ENCODE data around the gene PLB1. TPM values are rescaled to one million over a fixed set of nuclear protein-coding genes. Genes with fewer than 3 reads are reported as not detected.
A peak's percentile ranks its signal among the peaks of the same experiment; 100 is the strongest.

PLB1 gene
- polyA plus RNA-seq, 2 of the 4 experiments (the other 2 are of a cell fraction) = 0.26 to 1.4 TPM

DNA sequence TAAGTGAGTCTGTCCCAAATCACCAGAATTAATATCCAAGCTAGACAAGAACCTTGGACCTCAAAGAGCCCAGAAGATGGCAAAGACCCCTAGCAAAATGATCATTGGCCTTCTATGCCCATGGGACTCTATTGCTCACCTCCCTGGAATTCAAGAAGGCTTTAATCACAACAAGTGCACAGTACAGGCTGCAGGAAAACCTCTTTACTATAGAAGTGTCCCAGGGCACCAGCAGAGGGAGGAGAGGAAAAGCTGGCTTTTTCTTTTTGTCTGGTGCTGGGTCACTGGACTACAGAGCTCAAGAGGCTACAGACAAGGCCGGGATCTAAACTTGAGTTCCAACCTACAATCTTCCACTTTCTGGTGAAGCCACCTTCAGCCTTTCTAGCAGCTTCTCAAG, 167.5 kb downstream of the PLB1 start:
- ChIA-PET POLR2A (interaction anchor here (1.0 to 1.1 kb wide), 2 partner anchors 20 to 88 kb away, joined by 3 to 9 read pairs; partner anchors contain the start of gene PPP1CB), CTCF (interaction anchor here (0.6 to 3.3 kb wide), 12 partner anchors 9 to 252 kb away, joined by 3 to 19 read pairs (median 4); no protein-coding TSS in a partner anchor)
- Histone ChIP-seq H3K4me3 (no peak overlapping the region), H3K27ac (peak overlapping the region; percentile 42 to 62; a peak in 2 of 6 replicates), H3K9me3 (peaks cover 4% of the 10 kb centered on the region; the same call in 1 of the 3 replicates), H3K4me2 (0 out of 3 replicates have a peak overlapping the region, but pooled peaks have one; percentile 1), H3K4me1 (peaks cover 33% of the 10 kb centered on the region)
- TF ChIP-seq TP53 (CRISPR knock-in tag; IDR thresholded peaks at IDR 0.05) = no peak
- TF ChIP-seq RNF2 (IDR thresholded peaks at IDR 0.05; ENCODE audit: borderline replicate concordance, low read depth) = no peak
- TF ChIP-seq, protein P1, sequence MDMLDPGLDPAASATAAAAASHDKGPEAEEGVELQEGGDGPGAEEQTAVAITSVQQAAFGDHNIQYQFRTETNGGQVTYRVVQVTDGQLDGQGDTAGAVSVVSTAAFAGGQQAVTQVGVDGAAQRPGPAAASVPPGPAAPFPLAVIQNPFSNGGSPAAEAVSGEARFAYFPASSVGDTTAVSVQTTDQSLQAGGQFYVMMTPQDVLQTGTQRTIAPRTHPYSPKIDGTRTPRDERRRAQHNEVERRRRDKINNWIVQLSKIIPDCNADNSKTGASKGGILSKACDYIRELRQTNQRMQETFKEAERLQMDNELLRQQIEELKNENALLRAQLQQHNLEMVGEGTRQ (IDR thresholded peaks at IDR 0.05) = no peak
- no peak for TF ChIP-seq JUNB (IDR thresholded peaks at IDR 0.05)
- 0 out of 3 replicates have a peak, but pooled peaks have one; percentile 18 for TF ChIP-seq SMC3 (IDR thresholded peaks at IDR 0.05)
- TF ChIP-seq, protein P2, sequence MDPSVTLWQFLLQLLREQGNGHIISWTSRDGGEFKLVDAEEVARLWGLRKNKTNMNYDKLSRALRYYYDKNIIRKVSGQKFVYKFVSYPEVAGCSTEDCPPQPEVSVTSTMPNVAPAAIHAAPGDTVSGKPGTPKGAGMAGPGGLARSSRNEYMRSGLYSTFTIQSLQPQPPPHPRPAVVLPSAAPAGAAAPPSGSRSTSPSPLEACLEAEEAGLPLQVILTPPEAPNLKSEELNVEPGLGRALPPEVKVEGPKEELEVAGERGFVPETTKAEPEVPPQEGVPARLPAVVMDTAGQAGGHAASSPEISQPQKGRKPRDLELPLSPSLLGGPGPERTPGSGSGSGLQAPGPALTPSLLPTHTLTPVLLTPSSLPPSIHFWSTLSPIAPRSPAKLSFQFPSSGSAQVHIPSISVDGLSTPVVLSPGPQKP (IDR thresholded peaks at IDR 0.05; ENCODE audit: low read depth, low read length) = no peak
- TF ChIP-seq FOSL2 (IDR thresholded peaks at IDR 0.05) = no peak
- no peak for TF ChIP-seq FOSL2 (CRISPR knock-in tag; IDR thresholded peaks at IDR 0.05)
- TF ChIP-seq CHD4 (IDR thresholded peaks at IDR 0.05; ENCODE audit: borderline replicate concordance) = no peak
- no peak for TF ChIP-seq JUN (IDR thresholded peaks at IDR 0.05)
- TF ChIP-seq ESRRA (IDR thresholded peaks at IDR 0.05; ENCODE audit: borderline replicate concordance, low read length) = no peak
- TF ChIP-seq RCOR1 (IDR thresholded peaks at IDR 0.05; ENCODE audit: low read depth, low read length) = no peak
- TF ChIP-seq CBX8 (IDR thresholded peaks at IDR 0.05) = no peak
- TF ChIP-seq KDM5A (IDR thresholded peaks at IDR 0.05) = no peak
- TF ChIP-seq RAD21 (conservative IDR thresholded peaks at IDR 0.05 in 1 of 2, IDR thresholded peaks at IDR 0.05 in 1 of 2) = peak in 1 of 2 experiments; percentile 12; a peak in 1 of 5 replicates
- TF ChIP-seq NR3C1 (IDR thresholded peaks at IDR 0.05) = no peak
- TF ChIP-seq KDM1A (IDR thresholded peaks at IDR 0.05; ENCODE audit: low read depth) = no peak
- DNase-seq (ENCODE audit: low read depth in 1 of 2, low spot score in 1 of 2) = peak in 1 of 2 experiments; percentile 42
- ATAC-seq = peak; percentile 72 to 77
- FAIRE-seq = no peak
- 78% methylated on average over 1 of the region's 1 CpG for WGBS (ENCODE audit: missing lambda C conversion rate)

DNA sequence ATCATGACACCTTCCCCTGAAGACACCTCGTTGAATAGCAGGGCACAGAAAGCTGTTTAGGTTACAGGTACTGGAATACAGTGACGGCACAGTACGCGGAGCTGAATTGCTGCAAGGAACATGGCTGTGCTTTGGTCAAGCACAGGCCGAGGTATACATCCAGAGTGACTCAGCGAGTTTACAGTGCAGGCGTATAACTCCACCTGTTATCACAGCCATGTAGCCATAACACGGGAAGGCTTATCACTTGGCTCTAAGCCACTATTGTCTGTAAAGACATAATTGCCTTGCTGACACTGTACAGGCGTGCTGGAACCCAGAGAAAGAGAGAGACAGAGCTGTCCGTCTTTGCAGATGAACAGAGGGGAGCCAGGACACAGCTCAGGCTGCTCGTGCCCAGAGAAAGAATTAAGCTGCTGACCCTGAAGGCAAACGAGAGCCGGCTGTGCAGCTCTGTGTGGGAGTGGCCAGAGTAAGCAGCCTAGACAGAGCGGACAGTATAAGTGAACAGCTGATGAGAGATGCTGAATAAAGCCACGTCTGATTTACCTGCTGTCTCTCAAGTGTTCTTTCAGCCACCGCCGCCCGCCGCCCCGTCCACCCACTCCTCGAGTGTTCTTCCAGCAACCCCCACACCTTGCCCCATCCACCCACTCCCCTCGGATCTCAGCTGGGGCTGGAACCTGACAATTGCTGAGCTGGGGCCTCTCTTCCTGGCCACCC, 168.4 kb downstream of the PLB1 start:
- CTCF ChIA-PET = interaction anchor here (0.8 to 3.3 kb wide), 11 partner anchors 11 to 98 kb away, joined by 3 to 19 read pairs (median 4); no protein-coding TSS in a partner anchor
- POLR2A ChIA-PET = interaction anchor here (1.0 to 1.1 kb wide), 2 partner anchors 19 to 88 kb away, joined by 3 to 9 read pairs; partner anchors contain the start of gene PPP1CB
- Histone ChIP-seq H3K4me1 (peaks cover 33% of the 10 kb centered on the region), H3K9me3 (no peaks in the 10 kb centered on the region), H3K27ac (peak overlapping the region; percentile 42 to 46; a peak in 4 of 6 replicates), H3K4me2 (no peak overlapping the region), H3K4me3 (no peak overlapping the region)
- TF ChIP-seq RAD21 (conservative IDR thresholded peaks at IDR 0.05 in 1 of 2, IDR thresholded peaks at IDR 0.05 in 1 of 2) = no peak
- TF ChIP-seq MAFK (IDR thresholded peaks at IDR 0.05; ENCODE audit: partially characterized antibody) = peak; percentile 56
- TF ChIP-seq FOSB (CRISPR knock-in tag; IDR thresholded peaks at IDR 0.05) = no peak
- TF ChIP-seq, protein P3, sequence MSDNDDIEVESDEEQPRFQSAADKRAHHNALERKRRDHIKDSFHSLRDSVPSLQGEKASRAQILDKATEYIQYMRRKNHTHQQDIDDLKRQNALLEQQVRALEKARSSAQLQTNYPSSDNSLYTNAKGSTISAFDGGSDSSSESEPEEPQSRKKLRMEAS (IDR thresholded peaks at IDR 0.05) = no peak
- TF ChIP-seq, protein P4, sequence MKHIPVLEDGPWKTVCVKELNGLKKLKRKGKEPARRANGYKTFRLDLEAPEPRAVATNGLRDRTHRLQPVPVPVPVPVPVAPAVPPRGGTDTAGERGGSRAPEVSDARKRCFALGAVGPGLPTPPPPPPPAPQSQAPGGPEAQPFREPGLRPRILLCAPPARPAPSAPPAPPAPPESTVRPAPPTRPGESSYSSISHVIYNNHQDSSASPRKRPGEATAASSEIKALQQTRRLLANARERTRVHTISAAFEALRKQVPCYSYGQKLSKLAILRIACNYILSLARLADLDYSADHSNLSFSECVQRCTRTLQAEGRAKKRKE (CRISPR knock-in tag; IDR thresholded peaks at IDR 0.05; ENCODE audit: low read depth) = peak; percentile 81; the same call in 1 of the 2 replicates
- TF ChIP-seq HOXB5 (CRISPR knock-in tag; IDR thresholded peaks at IDR 0.05) = peak; percentile 53; the same call in 1 of the 2 replicates
- no peak for TF ChIP-seq GATA3 (IDR thresholded peaks at IDR 0.05; ENCODE audit: borderline replicate concordance)
- ATAC-seq (peak in 1 of 2 experiments; percentile 21; a peak in 2 of 6 replicates), FAIRE-seq (no peak), DNase-seq (ENCODE audit: low read depth in 1 of 2, low spot score in 1 of 2) (no peak)
- 77% methylated on average over 22 of the region's 22 CpGs for WGBS (ENCODE audit: missing lambda C conversion rate)

All from A549 (cell line).